IPS-11a (cell line): Measurements from ENCODE around the gene TJP3.

Source experiments
- H3K4me3 ChIP-seq: one replicate; pipeline ENCODE4 v1.5.1; 2013; ENCODE audit warnings: low read depth, low read length, control low read depth

The TJP3 gene

DNA sequence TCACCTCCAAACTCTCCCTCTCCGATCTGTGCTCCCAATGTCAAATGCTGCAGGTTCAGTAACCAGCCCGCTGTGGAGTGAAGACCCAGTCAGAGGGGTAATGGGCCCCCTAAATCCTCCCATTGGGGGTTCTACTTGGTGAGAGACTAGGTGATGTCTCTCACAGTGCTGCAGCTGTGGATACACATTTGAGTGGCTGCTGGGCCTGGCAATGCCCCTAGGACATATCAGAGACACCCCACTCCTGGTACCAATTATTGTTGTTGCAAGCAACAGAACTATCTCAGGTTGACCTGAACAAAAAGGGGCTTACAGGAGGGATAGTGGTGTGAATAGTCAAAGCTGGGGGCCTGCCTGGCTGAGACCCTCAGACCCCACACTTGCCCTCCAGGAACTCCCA, 73.4 kb downstream of the TJP3 start:
- H3K4me3 ChIP-seq: no peak overlapping the region

DNA sequence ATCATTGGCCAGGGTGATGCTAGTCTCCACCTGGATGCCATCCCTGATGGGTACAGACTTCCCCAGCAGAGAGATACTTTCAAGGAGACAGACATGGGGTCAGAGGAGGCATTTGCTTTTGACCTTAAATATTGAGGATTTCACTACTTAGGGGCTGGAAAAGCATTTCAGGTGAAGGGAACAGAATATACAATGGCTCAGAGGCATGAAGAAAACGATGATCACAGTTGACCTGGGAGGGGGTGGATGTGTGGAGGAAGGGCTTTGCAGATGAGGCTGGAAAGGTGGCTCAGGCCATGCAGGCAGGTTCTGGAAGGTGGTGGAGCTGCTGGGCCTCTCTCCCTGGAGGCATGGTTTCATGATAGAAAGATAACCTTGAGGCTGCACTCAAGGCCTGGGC, 74.1 kb downstream of the TJP3 start:
- no peak overlapping the region for H3K4me3 ChIP-seq

DNA sequence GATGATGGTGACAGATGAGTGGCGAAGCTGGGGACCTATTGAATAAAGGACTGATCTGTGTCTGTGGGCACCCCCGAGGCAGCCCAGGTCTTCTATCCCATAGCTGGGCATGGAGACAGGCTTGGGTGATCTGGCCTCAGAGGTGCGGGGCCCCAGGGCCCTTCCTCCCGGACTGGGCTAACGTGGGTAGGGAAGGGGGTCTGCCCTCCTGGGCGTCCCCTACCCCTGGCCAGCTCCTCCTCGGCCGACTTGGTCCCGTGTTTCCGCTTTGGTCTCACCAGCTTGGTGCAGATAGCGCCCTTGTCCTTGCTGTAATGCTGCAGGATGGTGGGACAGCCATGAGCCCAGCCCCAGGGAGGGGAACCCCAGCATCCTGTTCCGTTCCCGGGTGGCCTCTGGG, 74.7 kb downstream of the TJP3 start:
- H3K4me3 ChIP-seq: no peak overlapping the region

DNA sequence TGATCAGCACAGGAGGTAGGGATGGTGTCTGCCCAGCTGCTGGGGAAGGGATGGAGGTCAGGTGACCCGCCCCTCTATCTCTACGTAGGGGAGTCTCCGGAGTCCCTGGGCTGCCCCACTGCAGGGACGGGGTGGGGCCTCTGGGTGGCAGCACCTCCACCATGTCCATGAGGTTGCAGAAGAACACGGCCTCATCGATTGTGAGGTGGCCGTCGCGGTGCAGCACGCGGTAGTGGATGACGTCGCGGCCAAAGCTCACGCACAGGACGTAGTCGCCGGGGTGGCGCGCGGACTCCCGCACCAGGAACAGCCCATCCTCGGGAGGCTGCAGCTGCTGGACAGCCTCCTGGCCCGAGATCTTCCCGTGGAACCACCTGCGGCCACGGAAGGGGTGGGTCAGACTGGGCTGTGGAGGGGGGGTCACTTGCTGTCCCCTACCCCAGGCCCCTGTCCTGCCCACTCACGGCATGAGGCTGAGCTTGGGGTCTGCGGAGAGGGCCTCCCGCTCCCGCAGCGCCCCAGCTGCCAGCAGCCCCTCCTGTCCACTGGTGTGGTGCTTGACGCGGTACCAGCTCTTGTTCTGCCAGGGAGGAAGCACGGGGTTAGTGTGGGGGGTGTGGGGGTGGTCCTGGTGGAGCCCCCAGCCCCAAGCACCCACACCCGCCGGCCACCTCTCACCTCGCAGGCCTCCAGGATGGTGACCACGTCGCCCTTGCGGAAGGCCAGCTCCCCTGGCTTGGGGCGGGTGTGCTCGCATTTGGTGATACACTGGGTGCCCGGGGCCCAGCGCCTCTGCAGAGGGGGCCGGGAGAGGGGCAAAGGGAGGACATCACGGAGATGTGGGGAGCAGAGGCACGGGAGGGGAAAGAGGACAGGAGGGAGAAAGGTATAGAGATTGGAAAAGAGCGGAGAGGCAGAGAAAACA, 75.7 kb downstream of the TJP3 start:
- H3K4me3 ChIP-seq: no peak overlapping the region

DNA sequence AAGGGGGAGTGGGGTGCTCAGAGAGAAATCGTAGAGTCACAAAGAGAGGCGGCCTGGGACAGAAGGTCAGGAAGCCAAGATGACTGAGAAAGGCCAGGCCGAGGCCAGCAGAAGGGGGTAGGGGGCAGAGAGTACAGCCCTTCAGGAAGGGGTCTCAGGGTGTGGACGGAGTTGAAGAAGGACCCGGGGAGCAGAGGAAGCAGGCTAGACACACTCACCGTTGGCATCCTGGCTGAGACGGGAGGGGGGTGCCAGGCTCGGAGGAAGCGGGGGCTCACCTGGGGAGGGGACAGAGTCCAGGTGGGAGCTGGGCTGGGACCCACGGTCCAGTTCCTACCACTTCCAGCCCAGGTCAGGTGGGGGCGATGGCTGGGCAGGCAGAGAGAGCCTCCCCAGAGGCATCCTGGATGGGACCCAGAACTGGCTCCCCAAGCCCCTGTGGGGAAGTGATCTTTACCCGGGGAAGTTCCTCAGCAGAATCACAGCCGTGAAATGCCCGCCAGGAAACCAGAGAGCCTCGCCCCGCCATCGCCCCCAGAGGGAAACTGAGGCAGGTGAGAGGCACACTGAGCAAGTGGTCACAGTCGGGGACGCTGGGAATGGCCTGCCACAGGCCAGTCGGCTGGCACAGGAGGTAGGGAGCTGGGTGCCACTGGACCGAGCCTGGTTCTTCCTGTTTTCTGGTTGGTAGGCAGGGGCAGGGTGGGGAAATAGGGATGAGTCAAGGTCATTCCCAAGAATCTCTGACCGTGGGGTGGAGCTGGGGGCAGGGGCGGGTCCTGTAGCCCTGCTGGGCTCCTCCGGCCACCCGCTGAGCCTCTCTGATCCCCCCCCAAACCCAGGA, 76.6 kb downstream of the TJP3 start:
- peak overlapping the region; percentile 73 for H3K4me3 ChIP-seq

DNA sequence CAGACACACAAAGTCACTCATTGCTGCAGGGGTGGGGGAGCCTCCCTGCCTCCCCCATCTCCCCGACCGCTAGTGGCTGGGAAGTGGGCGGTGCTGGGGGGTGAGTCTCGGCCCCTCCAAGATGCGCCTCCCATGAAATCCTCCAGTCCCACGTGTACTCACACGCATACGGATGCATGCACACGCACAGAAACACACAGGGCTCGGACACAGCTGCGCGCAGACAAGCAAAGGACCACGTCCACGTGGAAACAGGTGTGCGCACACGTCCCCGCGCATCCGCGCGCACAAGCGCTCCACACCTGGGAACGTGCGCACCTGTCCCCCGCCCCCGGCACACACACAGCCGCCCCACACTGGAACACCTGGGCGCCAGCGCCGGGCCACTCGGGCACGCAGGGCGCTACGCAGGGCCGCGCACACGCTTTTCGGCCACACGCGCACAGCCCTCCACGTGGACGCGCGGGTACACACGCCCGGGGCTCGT, 77.3 kb downstream of the TJP3 start:
- peak overlapping the region; percentile 73 for H3K4me3 ChIP-seq

DNA sequence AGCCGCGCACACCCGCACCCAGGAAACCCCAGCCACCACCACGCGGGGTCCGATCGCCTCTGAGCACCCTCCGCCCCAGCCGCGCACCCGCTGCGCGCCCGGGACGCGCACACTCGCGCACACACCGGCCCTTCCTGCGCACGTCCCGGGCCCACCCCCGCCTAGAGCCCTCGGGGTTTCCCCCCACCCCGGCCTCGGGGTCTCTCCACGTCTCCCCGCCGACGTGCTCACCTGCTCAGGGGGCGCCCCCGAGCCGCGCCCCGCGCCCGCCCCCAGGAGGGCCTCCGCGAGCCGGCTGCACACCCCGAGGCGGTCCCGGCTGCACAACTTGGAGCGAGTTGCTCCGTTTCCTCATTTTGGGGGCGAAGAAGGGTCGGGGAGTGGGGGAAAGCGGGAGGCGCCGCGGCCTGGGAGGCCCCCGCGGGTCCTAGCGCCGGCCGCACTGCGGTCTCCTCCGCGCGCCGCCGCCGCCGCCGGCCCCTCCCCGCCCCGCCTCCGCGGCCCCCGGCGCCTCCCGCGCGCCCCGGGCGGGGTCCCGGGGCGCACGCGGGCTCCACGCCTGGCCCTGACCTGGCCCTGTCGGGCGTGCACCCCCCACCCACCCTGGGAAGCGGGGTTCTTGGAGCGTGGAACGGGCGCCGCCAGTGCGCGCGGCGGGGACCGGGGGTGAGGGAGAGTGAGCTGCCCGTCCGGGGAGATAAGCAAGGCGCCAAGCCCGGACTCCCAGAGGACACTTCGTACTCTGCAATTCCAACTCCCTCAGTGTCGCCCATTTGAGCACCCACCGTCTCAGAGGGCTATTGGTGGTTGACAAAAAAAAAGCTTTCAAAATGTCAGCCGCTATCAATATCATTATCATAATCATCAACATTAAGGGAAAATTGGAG, 78.0 kb downstream of the TJP3 start, which contains the start of gene MATK:
MATK (minus strand) TSS at position 444 of the 887 bp plus-strand sequence. CDS start 1,246 bp downstream, outside the sequence.
- peak within 1 kb of the TSS; percentile 73 for H3K4me3 ChIP-seq

DNA sequence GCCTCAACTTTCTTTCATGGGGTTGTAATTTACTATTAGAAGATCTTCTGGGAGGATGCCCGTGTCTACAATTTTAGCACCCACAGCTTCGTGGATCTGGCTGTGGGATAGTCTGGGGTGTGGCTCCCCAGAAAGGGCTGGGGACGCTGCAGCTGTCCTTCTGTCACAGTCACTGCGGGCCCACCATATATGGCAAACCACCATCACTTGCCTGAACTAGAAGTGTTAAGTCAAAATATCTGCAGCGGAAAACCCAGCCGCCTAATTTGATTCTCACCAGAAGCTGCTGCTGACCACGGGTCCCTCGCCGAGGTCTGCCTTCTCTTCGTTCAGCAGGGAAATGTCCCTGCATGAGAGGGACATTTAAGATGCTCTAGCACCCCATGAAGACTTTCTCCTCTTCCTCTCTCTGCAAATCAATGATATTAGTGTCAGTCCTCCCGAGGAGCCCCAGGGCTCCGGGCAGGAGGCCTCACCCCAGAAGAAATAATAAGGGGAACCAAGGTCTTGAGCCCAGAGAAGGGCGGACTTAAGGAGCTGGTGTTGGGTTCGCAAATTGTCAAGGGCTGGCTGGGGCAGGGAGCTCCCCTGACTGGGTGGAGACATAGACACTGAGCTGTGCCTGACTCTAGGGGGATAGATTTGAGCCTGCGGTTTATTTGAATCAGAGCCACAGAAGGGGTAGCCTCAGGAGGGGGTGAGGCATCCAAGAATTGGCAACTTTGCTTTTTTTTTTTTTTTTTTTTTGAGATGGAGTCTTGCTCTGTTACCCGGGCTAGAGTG, 81.0 kb downstream of the TJP3 start:
- no peak overlapping the region for H3K4me3 ChIP-seq

DNA sequence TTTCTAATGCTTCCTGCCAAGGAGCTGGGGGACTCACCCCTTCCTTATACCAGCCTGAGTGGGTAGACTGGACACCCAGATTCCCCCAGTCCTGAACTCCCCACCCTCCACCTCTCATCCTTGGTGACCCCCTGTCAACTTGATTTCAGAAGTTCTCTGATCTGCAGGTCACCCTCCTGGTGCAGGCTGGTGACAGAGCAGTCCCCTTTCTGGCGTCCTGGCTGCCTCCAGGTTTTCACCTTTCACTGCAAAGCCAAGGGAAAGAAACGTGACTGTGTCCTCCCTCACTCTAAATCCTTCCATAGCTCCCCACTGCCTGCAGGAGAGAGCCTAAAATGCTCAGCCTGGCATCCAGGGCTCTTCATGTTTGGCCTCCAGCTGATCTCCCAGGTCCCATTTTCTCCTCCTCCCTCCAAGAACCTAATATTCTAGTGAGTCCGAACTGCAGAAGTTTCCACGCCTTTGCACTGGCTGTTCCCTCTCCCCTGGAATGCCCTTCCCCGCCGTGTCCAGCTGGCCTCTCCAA, 82.1 kb downstream of the TJP3 start:
- no peak overlapping the region for H3K4me3 ChIP-seq

DNA sequence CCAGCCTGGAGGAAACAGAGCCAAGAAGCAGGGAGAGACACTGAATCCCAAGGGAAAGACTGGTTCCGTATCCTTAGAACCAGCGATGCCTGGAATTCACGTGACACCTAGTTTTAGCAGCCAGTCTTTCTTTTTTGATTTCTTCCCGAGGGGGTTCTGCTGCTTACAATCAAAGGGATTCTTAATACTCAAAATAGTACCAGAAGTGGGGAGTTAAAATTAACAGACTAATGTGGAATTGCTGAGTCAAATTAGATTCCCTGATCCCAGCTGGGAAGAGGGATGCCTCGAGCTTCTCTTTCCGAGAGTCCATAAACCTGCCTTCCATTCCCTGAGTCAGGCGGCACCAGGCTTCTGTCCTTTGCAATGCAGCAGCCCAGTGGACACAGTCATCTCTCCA, 82.8 kb downstream of the TJP3 start:
- H3K4me3 ChIP-seq: no peak overlapping the region

DNA sequence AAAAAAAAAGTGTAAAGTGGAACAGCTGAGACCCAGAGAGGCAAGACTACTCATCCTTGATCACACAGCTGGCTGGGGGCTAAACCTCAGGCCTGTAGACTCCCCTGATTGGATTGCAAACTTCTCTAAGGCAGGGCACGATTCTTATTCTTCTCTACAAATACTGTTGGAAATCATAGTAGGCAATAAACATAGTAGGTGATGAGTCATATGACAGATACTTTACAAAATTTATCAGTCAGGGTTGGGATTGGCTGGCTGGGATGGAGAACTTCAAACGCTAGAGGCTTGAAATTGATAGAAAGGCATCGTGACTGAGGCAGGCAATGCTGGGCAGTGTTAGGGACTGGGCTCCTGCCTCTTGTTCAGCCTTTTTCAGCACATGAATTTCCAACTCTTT, 83.9 kb downstream of the TJP3 start:
- H3K4me3 ChIP-seq: no peak overlapping the region

DNA sequence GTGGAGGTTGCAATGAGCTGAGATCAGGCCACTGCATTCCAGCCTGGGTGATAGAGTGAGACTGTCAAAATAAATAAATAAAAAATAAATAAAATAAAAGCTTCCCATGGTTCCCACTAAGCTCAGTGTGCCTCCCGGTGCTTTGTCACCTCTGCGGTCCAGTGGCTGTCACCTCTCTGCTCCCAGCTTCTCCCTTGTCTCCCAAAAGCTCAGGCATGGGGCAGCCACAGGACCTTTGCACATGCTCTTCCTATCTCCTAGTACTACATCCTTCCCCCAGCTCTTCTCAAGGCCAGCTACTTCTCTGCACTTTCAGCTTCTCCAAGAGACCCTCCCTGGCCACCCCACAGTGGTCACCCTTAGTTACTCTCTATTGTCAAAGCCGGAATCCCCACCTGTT, 85.6 kb downstream of the TJP3 start:
- no peak overlapping the region for H3K4me3 ChIP-seq

DNA sequence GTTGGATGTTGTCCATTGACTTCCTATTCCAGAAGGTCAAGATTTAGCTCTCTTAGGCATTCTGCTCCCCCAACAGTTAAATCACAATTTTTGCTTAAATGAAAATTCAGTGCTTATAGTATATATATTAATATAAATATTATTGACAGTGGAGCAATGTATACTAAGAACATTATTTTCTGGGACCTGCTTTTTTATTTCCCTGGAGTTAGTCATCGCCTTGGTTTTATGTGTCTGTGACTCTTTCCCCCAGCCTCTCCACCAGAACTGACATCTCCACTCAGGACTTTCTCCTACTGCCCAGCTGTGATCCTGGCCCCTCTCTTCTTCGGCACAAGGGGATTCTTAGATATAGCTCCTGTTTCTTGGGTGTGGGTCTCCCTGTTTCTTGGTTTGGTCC, 88.2 kb downstream of the TJP3 start:
- H3K4me3 ChIP-seq: no peak overlapping the region

DNA sequence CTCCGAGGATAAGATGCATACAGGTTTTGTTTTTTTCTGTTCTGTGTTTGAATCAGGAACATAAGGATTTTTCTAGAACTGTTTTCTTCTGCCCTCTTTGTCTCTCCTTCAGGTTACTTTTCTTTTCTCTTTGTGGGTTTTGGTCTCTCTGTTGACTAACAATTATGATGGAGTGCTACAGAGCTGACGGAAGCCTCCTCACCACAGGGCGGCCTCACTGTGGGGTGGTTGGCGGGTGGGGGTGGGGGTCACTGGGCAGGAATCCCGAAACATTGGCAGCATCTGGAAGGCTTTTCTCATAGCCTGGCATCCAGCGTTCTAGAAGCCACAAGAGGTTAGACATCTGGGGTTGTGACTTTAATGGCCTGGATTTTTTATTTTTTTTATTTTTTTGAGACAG, 90.0 kb downstream of the TJP3 start:
- no peak overlapping the region for H3K4me3 ChIP-seq
